HCT116 (cell line): ENCODE data around the gene TMEM205. TPM values are rescaled to one million over a fixed set of nuclear protein-coding genes. Genes with fewer than 3 reads are reported as not detected.

Experiments
- ATAC-seq: fragments of 200-7000 bp; cut with Tn5 transposase; 2 replicates; pipeline ENCODE4 v1.9.1; 2020; ENCODE audit warnings: mild to moderate bottlenecking, moderate library complexity
- BruUV-seq: library from RNA; stranded (reverse); fragments of 400-500 nt; replicated peaks from 2 replicates; lab custom pipeline; 2021; lab: Mats Ljungman, UMichigan
- CTCF ChIA-PET: fragments of 300-600 bp; sonication (Branson Sonifier 250); formaldehyde crosslinking; loops from one replicate; lab custom pipeline; 2021; ENCODE audit warnings: antibody characterized with exemption; lab: Charles Lee
- POLR2A ChIA-PET: fragments of 300-600, 350-600 bp; sonication (Branson Sonifier 250); formaldehyde crosslinking; loops from one replicate; lab custom pipeline; 2021; ENCODE audit warnings: antibody characterized with exemption; lab: Charles Lee
- RAD21 ChIA-PET, 2 experiments: fragments of 300-600 bp; sonication (Branson Sonifier 250); formaldehyde crosslinking; loops; one replicate each; lab custom pipeline; 2023; ENCODE audit warnings: low total read pairs in 2 of 2; ENCODE audit not compliant: uncharacterized antibody in 2 of 2, unreplicated experiment in 2 of 2, low non-redundant PET in 1 of 2; lab: Charles Lee
- DNase-seq: peaks from one replicate; pipeline ENCODE4 v3.0.0-alpha.2; 2010; ENCODE audit warnings: low read depth, low spot score
- H2AFZ ChIP-seq: fragments of 200-600 bp; shearing (Covaris generic), sonication (generic); 2 replicates; pipeline ENCODE4 v1.6.1; 2017; ENCODE audit warnings: low read depth, mixed run types, mixed read lengths, antibody characterized with exemption, low read length; ENCODE audit not compliant: poor library complexity, severe bottlenecking
- H3K27ac ChIP-seq: 2 replicates; pipeline ENCODE4 v1.5.1; 2012; ENCODE audit warnings: low read depth, low read length
- H3K27me3 ChIP-seq: fragments of 200-600 bp; sonication (generic); 2 replicates; pipeline ENCODE4 v1.6.1; 2016; ENCODE audit warnings: mixed run types, low read length, mixed read lengths; ENCODE audit not compliant: insufficient read depth
- H3K36me3 ChIP-seq, 2 experiments: fragments of 200-500 bp in 1 of 2; fragments of 200-600 bp in 1 of 2; sonication (Bioruptor generic) in 1 of 2; sonication (generic) in 1 of 2; 2 replicates each; pipeline versions ENCODE4 v1.5.1 to v1.6.1; 2014 to 2016; ENCODE audit warnings: low read length in 2 of 2, inconsistent platforms in 1 of 2, mixed read lengths in 1 of 2, mixed run types in 1 of 2; ENCODE audit not compliant: insufficient read depth in 2 of 2, control insufficient read depth in 1 of 2
- H3K4me1 ChIP-seq, 2 experiments: fragments of 200-600 bp in 1 of 2; sonication (generic) in 1 of 2; 2 replicates each; pipeline versions ENCODE4 v1.5.1 to v1.6.1; 2012 to 2017; ENCODE audit warnings: low read length in 2 of 2, inconsistent platforms in 1 of 2, mild to moderate bottlenecking in 1 of 2, mixed read lengths in 1 of 2, mixed run types in 1 of 2, moderate library complexity in 1 of 2; ENCODE audit not compliant: insufficient read depth in 2 of 2, control insufficient read depth in 1 of 2
- H3K4me2 ChIP-seq: fragments of 200-600 bp; sonication (generic); 2 replicates; pipeline ENCODE4 v1.6.1; 2017; ENCODE audit warnings: mixed run types, low read length, mixed read lengths
- H3K4me3 ChIP-seq, 2 experiments: fragments of 200-600 bp in 1 of 2; sonication (generic) in 1 of 2; replicated peaks in 1 of 2; 2 replicates each; pipeline ENCODE4 v1.5.1; 2011 to 2016; ENCODE audit warnings: low read length in 2 of 2, control low read depth in 1 of 2, low read depth in 1 of 2, mild to moderate bottlenecking in 1 of 2, mixed read lengths in 1 of 2, mixed run types in 1 of 2
- H3K79me2 ChIP-seq: fragments of 200-600 bp; sonication (generic); 2 replicates; pipeline ENCODE4 v1.6.1; 2017; ENCODE audit warnings: mild to moderate bottlenecking, mixed run types, low read length, moderate library complexity, mixed read lengths; ENCODE audit not compliant: insufficient read depth
- H3K9ac ChIP-seq: fragments of 200-600 bp; sonication (generic); 2 replicates; pipeline ENCODE4 v1.6.1; 2016; ENCODE audit warnings: low read length, mixed read lengths
- H3K9me2 ChIP-seq: fragments of 200-600 bp; sonication (generic), shearing (Covaris generic); 2 replicates; pipeline ENCODE4 v1.6.1; 2017; ENCODE audit warnings: mixed run types, mild to moderate bottlenecking, moderate library complexity; ENCODE audit not compliant: insufficient read depth
- H3K9me3 ChIP-seq, 2 experiments: fragments of 200-500 bp in 1 of 2; fragments of 200-600 bp in 1 of 2; sonication (Bioruptor generic) in 1 of 2; sonication (generic) in 1 of 2; 2 replicates each; pipeline ENCODE4 v1.6.1; 2014 to 2017; ENCODE audit warnings: low read length in 2 of 2, mixed read lengths in 2 of 2, inconsistent platforms in 1 of 2, low read depth in 1 of 2, mild to moderate bottlenecking in 1 of 2, mixed run types in 1 of 2, moderate library complexity in 1 of 2; ENCODE audit not compliant: control insufficient read depth in 1 of 2, insufficient read depth in 1 of 2
- H4K20me1 ChIP-seq: fragments of 200-600 bp; sonication (generic), shearing (Covaris generic); 2 replicates; pipeline ENCODE4 v1.6.1; 2017; ENCODE audit warnings: mixed run types, mild to moderate bottlenecking, moderate library complexity; ENCODE audit not compliant: insufficient read depth
- ATF3 ChIP-seq: IDR thresholded peaks from 2 replicates; pipeline ENCODE4 v1.6.1; 2012
- CTCF ChIP-seq, 3 experiments: fragments of 200-600 bp in 1 of 3; sonication (generic) in 1 of 3; IDR thresholded peaks in 2 of 3; conservative IDR thresholded peaks in 1 of 3; 2 replicates each; pipeline ENCODE4 v1.5.1; 2012 to 2017; ENCODE audit warnings: low read depth in 2 of 3, low read length in 2 of 3, antibody characterized with exemption in 1 of 3, borderline replicate concordance in 1 of 3, control low read depth in 1 of 3, mild to moderate bottlenecking in 1 of 3, mixed read lengths in 1 of 3, mixed run types in 1 of 3, moderate library complexity in 1 of 3; ENCODE audit not compliant: insufficient read depth in 1 of 3
- ELF1 ChIP-seq: IDR thresholded peaks from 2 replicates; pipeline ENCODE4 v1.6.1; 2012; ENCODE audit warnings: low read depth, borderline replicate concordance
- EZH2phosphoT487 ChIP-seq: fragments of 200-600 bp; IDR thresholded peaks from 2 replicates; pipeline ENCODE4 v1.6.1; 2018; ENCODE audit warnings: antibody characterized with exemption, borderline replicate concordance
- JUND ChIP-seq: IDR thresholded peaks from 2 replicates; pipeline ENCODE4 v1.6.1; 2012
- MAX ChIP-seq: IDR thresholded peaks from 2 replicates; pipeline ENCODE4 v1.6.1; 2012
- POLR2AphosphoS5 ChIP-seq: IDR thresholded peaks from 2 replicates; pipeline ENCODE4 v1.6.1; 2011; ENCODE audit warnings: mild to moderate bottlenecking, low read depth, low read length, moderate library complexity
- SP1 ChIP-seq: IDR thresholded peaks from 2 replicates; pipeline ENCODE4 v1.6.1; 2012; ENCODE audit warnings: low read depth
- SRF ChIP-seq: IDR thresholded peaks from 2 replicates; pipeline ENCODE4 v1.6.1; 2012; ENCODE audit warnings: low read depth
- ZBTB33 ChIP-seq: IDR thresholded peaks from 2 replicates; pipeline ENCODE4 v1.6.1; 2011; ENCODE audit warnings: mild to moderate bottlenecking, low read length, moderate library complexity; ENCODE audit not compliant: insufficient replicate concordance; ENCODE audit errors: extremely low read depth
- ZFX ChIP-seq: fragments of 450-650 bp; IDR thresholded peaks from 2 replicates; pipeline ENCODE4 v1.6.1; 2017
- intact Hi-C: fragments of 100-400 bp; cut with micrococcal nuclease; formaldehyde crosslinking; loops from 2 replicates; pipeline ENCODE4 v1.10.0; 2022
- total RNA-seq: library from RNA; stranded (reverse); gene quantifications from one replicate; pipeline ENCODE4 v1.2.1, GENCODE V29; 2021; ENCODE audit not compliant: unreplicated experiment

TMEM205 gene
- total RNA-seq, 1 experiment from 2014 or later, result 55.9 TPM

- peaks cover 21 to 38% of the 10 kb centered on the region in 2 experiments for H3K4me1 ChIP-seq
- DNase-seq, result peak; percentile 63
- no peaks in the 10 kb centered on the region for H4K20me1 ChIP-seq
- POLR2A ChIA-PET, result interaction anchor here (0.8 to 1.4 kb wide), 3 partner anchors 35 to 42 kb away, joined by 4 read pairs; partner anchors contain the start of gene SWSAP1
- H3K9me3 ChIP-seq, result peaks cover 0 to 5% of the 10 kb centered on the region in 2 experiments; a peak in 1 of 4 replicates
- RAD21 ChIA-PET, result interaction anchor here in 1 of 2 experiments (0.6 kb wide), 1 partner anchor 14 kb away, joined by 3 read pairs; no protein-coding TSS in a partner anchor
- peak within 1 kb of the TSS; percentile 69 to 86 for H3K4me3 ChIP-seq
- peak within 1 kb of the TSS; percentile 94 for H2AFZ ChIP-seq
- peak within 1 kb of the TSS; percentile 76 for H3K9ac ChIP-seq
- H3K27me3 ChIP-seq, result no peaks in the 10 kb centered on the region
- ATAC-seq, result peak; percentile 96
- peak within 1 kb of the TSS; percentile 62; the same call in 1 of the 2 replicates for H3K27ac ChIP-seq
- TF ChIP-seq POLR2AphosphoS5 (peak; percentile 87), ZFX (no peak), SP1 (peak; percentile 28; the same call in 1 of the 2 replicates)
- TF ChIP-seq, all 23 proteins: peak for 2
- CTCF ChIA-PET, result interaction anchor here (0.9 to 1.6 kb wide), 3 partner anchors 35 to 101 kb away, joined by 3 read pairs; partner anchors contain the start of gene SWSAP1
- Histone ChIP-seq H3K36me3 (peaks cover 13 to 15% of the 10 kb centered on the region in 2 experiments), H3K4me2 (peak within 1 kb of the TSS; percentile 96), H3K79me2 (no peaks in the 10 kb centered on the region), H3K9me2 (no peaks in the 10 kb centered on the region)
- intact Hi-C loops, result no loop called here
- TSS peak; percentile 36 for BruUV-seq
These were observed 6.6 kb downstream of the TMEM205 start, which contains the start of gene RAB3D for GRCh38 chr19:11339254-11340098. RAB3D (minus strand) TSS chr19:11339657; CDS start chr19:11337399, 2,258 bp downstream.

GRCh38 chr19:11338569-11339253, 7.4 kb downstream of the TMEM205 start:
- BruUV-seq, result no TSS peak
- intact Hi-C loops, result no loop called here
- H3K27ac ChIP-seq, result peak overlapping the region; percentile 62; the same call in 1 of the 2 replicates
- H2AFZ ChIP-seq, result no peak overlapping the region
- H3K9ac ChIP-seq, result peak overlapping the region; percentile 76
- DNase-seq (no peak), ATAC-seq (peak; percentile 8; the same call in 1 of the 2 replicates)
- H3K4me3 ChIP-seq, result peak overlapping the region; percentile 69 to 86
- H3K4me1 ChIP-seq, result peaks cover 15 to 30% of the 10 kb centered on the region in 2 experiments
- no peaks in the 10 kb centered on the region for H3K9me2 ChIP-seq
- no peaks in the 10 kb centered on the region for H4K20me1 ChIP-seq
- H3K79me2 ChIP-seq, result no peaks in the 10 kb centered on the region
- H3K9me3 ChIP-seq, result peaks cover 0 to 5% of the 10 kb centered on the region in 2 experiments; a peak in 1 of 4 replicates
- RAD21 ChIA-PET, result no interaction called here
- POLR2A ChIA-PET, result interaction anchor here (1.4 kb wide), 1 partner anchor 38 kb away, joined by 4 read pairs; no protein-coding TSS in a partner anchor
- TF ChIP-seq ZBTB33 (no peak), CTCF (IDR thresholded peaks at IDR 0.05 in 2 of 3, conservative IDR thresholded peaks at IDR 0.05 in 1 of 3; ENCODE audit: borderline replicate concordance in 1 of 3, insufficient read depth in 1 of 3, low read depth in 2 of 3, low read length in 2 of 3) (no peak), ATF3 (no peak), MAX (no peak), EZH2phosphoT487 (no peak), JUND (no peak), ZFX (no peak), ELF1 (no peak), SRF (no peak)
- H3K4me2 ChIP-seq, result peak overlapping the region; percentile 96
- H3K36me3 ChIP-seq, result peaks cover 13 to 15% of the 10 kb centered on the region in 2 experiments
- no peaks in the 10 kb centered on the region for H3K27me3 ChIP-seq
- CTCF ChIA-PET, result interaction anchor here (1.6 kb wide), 1 partner anchor 43 kb away, joined by 3 read pairs; no protein-coding TSS in a partner anchor
